ENCODE measurements around the gene ERP27. TPM values are rescaled to one million over a fixed set of nuclear protein-coding genes. Genes with fewer than 3 reads are reported as not detected.
A peak's percentile ranks its signal among the peaks of the same experiment; 100 is the strongest.

ERP27 gene
- total RNA-seq, 4 donors from 2014 or later = 0.54 to 3.4 (median 0.96) TPM; not detected in 1

- H3K4me1 ChIP-seq = peaks cover 8 to 48% (median 14%) of the 10 kb centered on the region in 3 donors
- H3K4me3 ChIP-seq = no peak overlapping the region
These were observed 33.5 kb downstream of the ERP27 start for GRCh38 chr12:14904854-14905253.

GRCh38 chr12:14903386-14904098 lies 34.8 kb downstream of the ERP27 start:
- WGBS, 2 donors (ENCODE audit: low coverage in 1 of 2) = 59 to 78% methylated on average over 5 of the region's 5 CpGs
- ATAC-seq = no peak
- no peak for TF ChIP-seq POLR2AphosphoS5 (IDR thresholded peaks at IDR 0.05)
- no peak for TF ChIP-seq POLR2A (IDR thresholded peaks at IDR 0.05)
- TF ChIP-seq, protein P1, sequence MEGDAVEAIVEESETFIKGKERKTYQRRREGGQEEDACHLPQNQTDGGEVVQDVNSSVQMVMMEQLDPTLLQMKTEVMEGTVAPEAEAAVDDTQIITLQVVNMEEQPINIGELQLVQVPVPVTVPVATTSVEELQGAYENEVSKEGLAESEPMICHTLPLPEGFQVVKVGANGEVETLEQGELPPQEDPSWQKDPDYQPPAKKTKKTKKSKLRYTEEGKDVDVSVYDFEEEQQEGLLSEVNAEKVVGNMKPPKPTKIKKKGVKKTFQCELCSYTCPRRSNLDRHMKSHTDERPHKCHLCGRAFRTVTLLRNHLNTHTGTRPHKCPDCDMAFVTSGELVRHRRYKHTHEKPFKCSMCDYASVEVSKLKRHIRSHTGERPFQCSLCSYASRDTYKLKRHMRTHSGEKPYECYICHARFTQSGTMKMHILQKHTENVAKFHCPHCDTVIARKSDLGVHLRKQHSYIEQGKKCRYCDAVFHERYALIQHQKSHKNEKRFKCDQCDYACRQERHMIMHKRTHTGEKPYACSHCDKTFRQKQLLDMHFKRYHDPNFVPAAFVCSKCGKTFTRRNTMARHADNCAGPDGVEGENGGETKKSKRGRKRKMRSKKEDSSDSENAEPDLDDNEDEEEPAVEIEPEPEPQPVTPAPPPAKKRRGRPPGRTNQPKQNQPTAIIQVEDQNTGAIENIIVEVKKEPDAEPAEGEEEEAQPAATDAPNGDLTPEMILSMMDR (IDR thresholded peaks at IDR 0.05) = no peak
- no peak for TF ChIP-seq EP300 (IDR thresholded peaks at IDR 0.05)

More at GRCh38 chr12:14904854-14905253, 33.5 kb downstream of the ERP27 start:
- 42 to 59% methylated on average over 4 to 6 of the region's 8 CpGs for WGBS, 2 donors (ENCODE audit: low coverage in 1 of 2)
- no peaks in the 10 kb centered on the region for H3K27me3 ChIP-seq
- no peak for ATAC-seq
- H3K9me3 ChIP-seq = no peaks in the 10 kb centered on the region
- no peaks in the 10 kb centered on the region for H3K36me3 ChIP-seq
- peak overlapping the region; percentile 10 to 71 (median 68) for H3K27ac ChIP-seq
- TF ChIP-seq POLR2AphosphoS5 (IDR thresholded peaks at IDR 0.05) = no peak

GRCh38 chr12:14902465-14902864 lies 35.9 kb downstream of the ERP27 start:
- peak overlapping the region; percentile 45 to 71 (median 56) for H3K27ac ChIP-seq
- 53 to 55% methylated on average over 2 of the region's 2 CpGs for WGBS, 2 donors (ENCODE audit: low coverage in 1 of 2)
- H3K36me3 ChIP-seq = no peaks in the 10 kb centered on the region
- TF ChIP-seq, protein P1 (IDR thresholded peaks at IDR 0.05) = no peak
- TF ChIP-seq EP300 (IDR thresholded peaks at IDR 0.05) = no peak
- TF ChIP-seq POLR2AphosphoS5 (IDR thresholded peaks at IDR 0.05) = no peak
- TF ChIP-seq POLR2A (IDR thresholded peaks at IDR 0.05) = no peak
- H3K4me3 ChIP-seq = no peak overlapping the region
- peaks cover 8 to 48% (median 14%) of the 10 kb centered on the region in 3 donors for H3K4me1 ChIP-seq
- ATAC-seq = no peak
- H3K27me3 ChIP-seq = no peaks in the 10 kb centered on the region
- no peaks in the 10 kb centered on the region for H3K9me3 ChIP-seq

More at GRCh38 chr12:14903386-14904098, 34.8 kb downstream of the ERP27 start:
- peaks cover 8 to 48% (median 14%) of the 10 kb centered on the region in 3 donors for H3K4me1 ChIP-seq
- H3K27ac ChIP-seq = peak overlapping the region in 3 of 4 donors; percentile 40 to 71 (median 64)
- H3K36me3 ChIP-seq = no peaks in the 10 kb centered on the region
- no peaks in the 10 kb centered on the region for H3K9me3 ChIP-seq
- H3K27me3 ChIP-seq = no peaks in the 10 kb centered on the region
- no peak overlapping the region for H3K4me3 ChIP-seq

GRCh38 chr12:14901228-14901562 lies 37.1 kb downstream of the ERP27 start:
- H3K4me1 ChIP-seq = peaks cover 13 to 58% (median 20%) of the 10 kb centered on the region in 3 donors
- no peaks in the 10 kb centered on the region for H3K9me3 ChIP-seq
- 50 to 86% methylated on average over 1 of the region's 1 CpG for WGBS, 2 donors (ENCODE audit: low coverage in 1 of 2)
- H3K36me3 ChIP-seq = no peaks in the 10 kb centered on the region
- H3K27me3 ChIP-seq = no peaks in the 10 kb centered on the region
- ATAC-seq = peak; percentile 41
- peak overlapping the region in 3 of 4 donors; percentile 23 to 64 (median 50) for H3K27ac ChIP-seq
- TF ChIP-seq POLR2AphosphoS5 (IDR thresholded peaks at IDR 0.05) (no peak), POLR2A (IDR thresholded peaks at IDR 0.05) (no peak), EP300 (IDR thresholded peaks at IDR 0.05) (no peak)
- TF ChIP-seq, protein P1 (IDR thresholded peaks at IDR 0.05) = no peak
- H3K4me3 ChIP-seq = no peak overlapping the region

DNA sequence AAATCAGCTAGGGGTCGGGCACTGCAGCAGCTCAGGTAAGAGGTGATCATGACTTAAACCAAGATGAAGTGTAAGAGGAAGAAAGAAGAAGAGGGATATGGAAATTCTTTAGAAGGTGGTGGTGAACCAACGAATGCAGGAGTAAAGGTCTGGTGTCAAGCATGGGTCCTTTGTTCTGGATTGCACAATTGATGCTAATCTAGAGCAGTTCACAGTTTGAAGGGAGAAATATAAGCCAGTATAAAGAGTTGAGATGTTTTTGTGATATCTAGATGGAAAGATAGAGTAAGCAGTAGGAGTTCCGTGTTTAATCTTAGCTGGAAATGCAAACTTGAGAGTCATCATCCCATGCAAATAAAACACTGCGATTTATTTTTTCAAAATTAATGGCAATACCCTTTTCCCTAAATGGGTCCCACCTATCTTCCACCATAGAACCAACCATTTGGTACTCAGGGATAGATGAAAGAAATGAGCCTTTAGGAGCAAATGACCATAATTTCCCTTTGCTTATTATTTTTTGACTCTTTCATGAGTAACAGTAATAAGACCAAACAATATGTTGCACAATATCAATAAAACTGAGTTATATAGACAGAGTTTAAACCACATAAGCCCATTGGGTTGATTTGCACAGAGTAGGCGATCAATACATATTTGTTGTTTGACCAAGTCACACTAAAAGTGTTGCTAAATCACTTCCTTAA lies 37.7 kb downstream of the ERP27 start:
- Histone ChIP-seq H3K4me3 (no peak overlapping the region), H3K27ac (peak overlapping the region in 2 of 4 donors; percentile 23 to 50), H3K9me3 (no peaks in the 10 kb centered on the region), H3K4me1 (peaks cover 10 to 58% (median 15%) of the 10 kb centered on the region in 3 donors), H3K27me3 (no peaks in the 10 kb centered on the region), H3K36me3 (no peaks in the 10 kb centered on the region)
- no peak for TF ChIP-seq POLR2AphosphoS5 (IDR thresholded peaks at IDR 0.05)
- 81 to 84% methylated on average over 5 of the region's 5 CpGs for WGBS, 2 donors (ENCODE audit: low coverage in 1 of 2)
- ATAC-seq = no peak
